ENCODE data around the gene HIGD1B. TPM values are rescaled to one million over a fixed set of nuclear protein-coding genes. Genes with fewer than 3 reads are reported as not detected.

The HIGD1B gene
- total RNA-seq: 2.2 TPM
- 3.2 TPM for polyA plus RNA-seq (ENCODE audit: insufficient read depth, low read depth, low replicate concordance)
- long read RNA-seq, donor 1: 0 reads
- long read RNA-seq, donor 2: 0 reads
- long read RNA-seq, donor 3: 0 reads
- long read RNA-seq, donor 4: 0 reads
- long read RNA-seq, donor 5: 0 reads
- long read RNA-seq, donor 6, partial matches to known transcripts: 0 of 1 reads
- long read RNA-seq, donor 6, other reads (novel, unspliced or antisense): 0 of 1 reads
- long read RNA-seq, donor 7, partial matches to known transcripts: 0 of 3 reads
- long read RNA-seq, donor 7, other reads (novel, unspliced or antisense): 2 of 3 reads
- long read RNA-seq, donor 8: 0 reads
- long read RNA-seq, donor 9: 0 reads
- long read RNA-seq, donor 10: 0 reads

DNA sequence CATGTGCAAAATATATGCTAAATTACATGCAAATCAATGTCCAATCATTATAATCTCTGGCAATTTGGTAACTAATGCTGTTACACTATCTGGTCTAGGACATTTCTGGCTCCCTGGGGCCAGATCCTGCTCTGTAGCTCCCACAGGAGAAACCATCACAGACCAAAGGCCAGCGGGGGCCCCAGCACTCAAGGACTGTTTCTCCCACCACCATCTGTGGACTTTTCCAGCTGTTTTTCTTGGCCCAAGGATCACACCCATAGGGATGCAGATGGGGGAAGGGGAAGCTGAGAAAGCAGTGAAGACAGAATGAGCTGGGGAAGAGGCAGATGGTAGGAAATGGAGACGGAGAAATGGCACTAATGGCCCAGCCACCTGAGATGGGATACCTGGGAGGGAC, at the start of gene HIGD1B:
HIGD1B (plus strand) TSS at position 298 of the 400 bp plus-strand sequence. CDS start 270 bp downstream, outside the sequence.
- no peaks in the 10 kb centered on the region for H3K27me3 ChIP-seq (ENCODE audit: control insufficient read depth, insufficient read depth, low read length)
- TF ChIP-seq, protein P1, sequence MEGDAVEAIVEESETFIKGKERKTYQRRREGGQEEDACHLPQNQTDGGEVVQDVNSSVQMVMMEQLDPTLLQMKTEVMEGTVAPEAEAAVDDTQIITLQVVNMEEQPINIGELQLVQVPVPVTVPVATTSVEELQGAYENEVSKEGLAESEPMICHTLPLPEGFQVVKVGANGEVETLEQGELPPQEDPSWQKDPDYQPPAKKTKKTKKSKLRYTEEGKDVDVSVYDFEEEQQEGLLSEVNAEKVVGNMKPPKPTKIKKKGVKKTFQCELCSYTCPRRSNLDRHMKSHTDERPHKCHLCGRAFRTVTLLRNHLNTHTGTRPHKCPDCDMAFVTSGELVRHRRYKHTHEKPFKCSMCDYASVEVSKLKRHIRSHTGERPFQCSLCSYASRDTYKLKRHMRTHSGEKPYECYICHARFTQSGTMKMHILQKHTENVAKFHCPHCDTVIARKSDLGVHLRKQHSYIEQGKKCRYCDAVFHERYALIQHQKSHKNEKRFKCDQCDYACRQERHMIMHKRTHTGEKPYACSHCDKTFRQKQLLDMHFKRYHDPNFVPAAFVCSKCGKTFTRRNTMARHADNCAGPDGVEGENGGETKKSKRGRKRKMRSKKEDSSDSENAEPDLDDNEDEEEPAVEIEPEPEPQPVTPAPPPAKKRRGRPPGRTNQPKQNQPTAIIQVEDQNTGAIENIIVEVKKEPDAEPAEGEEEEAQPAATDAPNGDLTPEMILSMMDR (IDR thresholded peaks at IDR 0.05; ENCODE audit: borderline replicate concordance, extremely low read depth, insufficient read depth): no peak
- H3K4me3 ChIP-seq (ENCODE audit: low read length in 3 of 3): no peak within 1 kb of the TSS
- intact Hi-C loops (cut with DNase I): no loop called here
- H3K9ac ChIP-seq (ENCODE audit: low read length in 3 of 3): no peak within 1 kb of the TSS
- H3K27ac ChIP-seq (ENCODE audit: low read depth in 2 of 2, low read length in 2 of 2): no peak within 1 kb of the TSS
- no peaks in the 10 kb centered on the region for H3K9me3 ChIP-seq (ENCODE audit: control insufficient read depth in 2 of 3, insufficient read depth in 1 of 3, low read length in 3 of 3)
- FAIRE-seq (no peak), DNase-seq (peak in 1 of 5 donors; percentile 56)
- H3K36me3 ChIP-seq (ENCODE audit: control insufficient read depth in 2 of 3, insufficient read depth in 3 of 3, low read length in 3 of 3): peaks cover 0 to 10% (median 8%) of the 10 kb centered on the region in 3 donors
- H3K4me1 ChIP-seq (ENCODE audit: control insufficient read depth in 2 of 3, insufficient read depth in 2 of 3, low read depth in 1 of 3, low read length in 3 of 3): no peaks in the 10 kb centered on the region

DNA sequence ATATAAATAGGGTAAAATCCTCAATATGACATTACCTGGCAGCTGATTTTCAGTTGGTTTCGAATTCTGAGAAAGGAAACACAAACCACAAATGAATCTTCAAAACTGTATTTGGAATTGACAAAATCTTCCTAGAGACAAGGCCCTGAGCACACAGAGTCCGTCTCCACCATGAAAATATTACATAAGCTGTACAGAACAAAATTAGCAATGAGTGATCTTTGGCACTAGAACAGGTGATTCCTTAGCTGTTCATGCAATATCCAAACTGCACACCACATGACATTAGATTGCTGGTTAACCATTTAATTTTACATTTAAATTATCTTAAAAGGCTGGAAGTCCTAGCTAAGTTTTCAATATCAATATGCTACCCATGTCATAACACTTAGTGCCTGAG, 49.3 kb upstream of the HIGD1B start:
- FAIRE-seq (no peak), DNase-seq (no peak)
- TF ChIP-seq, protein P1 (IDR thresholded peaks at IDR 0.05; ENCODE audit: borderline replicate concordance, extremely low read depth, insufficient read depth): no peak
- Histone ChIP-seq H3K9ac (ENCODE audit: low read length in 3 of 3) (no peak overlapping the region), H3K27ac (ENCODE audit: low read depth in 2 of 2, low read length in 2 of 2) (no peak overlapping the region), H3K27me3 (ENCODE audit: control insufficient read depth, insufficient read depth, low read length) (no peaks in the 10 kb centered on the region), H3K4me3 (ENCODE audit: low read length in 3 of 3) (no peak overlapping the region), H3K36me3 (ENCODE audit: control insufficient read depth in 2 of 3, insufficient read depth in 3 of 3, low read length in 3 of 3) (no peaks in the 10 kb centered on the region), H3K9me3 (ENCODE audit: control insufficient read depth in 2 of 3, insufficient read depth in 1 of 3, low read length in 3 of 3) (no peaks in the 10 kb centered on the region), H3K4me1 (ENCODE audit: control insufficient read depth in 2 of 3, insufficient read depth in 2 of 3, low read depth in 1 of 3, low read length in 3 of 3) (no peaks in the 10 kb centered on the region)
- intact Hi-C loops (cut with DNase I): no loop called here

DNA sequence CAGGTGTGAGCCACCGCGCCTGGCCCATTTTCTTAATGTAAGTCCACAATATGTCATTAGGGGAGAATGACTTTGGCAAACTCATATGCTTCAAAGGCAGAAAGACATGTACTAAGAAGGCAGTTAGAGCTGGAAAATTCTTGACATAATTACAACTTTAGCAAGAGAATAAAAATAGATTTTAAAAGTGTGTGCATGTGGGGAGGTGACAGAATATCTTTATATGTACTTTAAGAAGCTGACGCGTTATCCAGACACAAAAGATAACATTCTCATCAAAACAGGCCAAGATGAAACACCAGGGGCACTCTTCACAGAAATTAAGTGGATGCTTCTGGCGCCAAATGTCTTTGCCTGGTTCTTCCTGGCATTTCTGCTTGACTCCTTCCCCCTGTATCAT, 45.8 kb upstream of the HIGD1B start:
- Histone ChIP-seq H3K4me3 (ENCODE audit: low read length in 3 of 3) (no peak overlapping the region), H3K9me3 (ENCODE audit: control insufficient read depth in 2 of 3, insufficient read depth in 1 of 3, low read length in 3 of 3) (no peaks in the 10 kb centered on the region), H3K27me3 (ENCODE audit: control insufficient read depth, insufficient read depth, low read length) (no peaks in the 10 kb centered on the region), H3K36me3 (ENCODE audit: control insufficient read depth in 2 of 3, insufficient read depth in 3 of 3, low read length in 3 of 3) (peaks cover 0 to 6% (median 0%) of the 10 kb centered on the region in 3 donors), H3K4me1 (ENCODE audit: control insufficient read depth in 2 of 3, insufficient read depth in 2 of 3, low read depth in 1 of 3, low read length in 3 of 3) (no peaks in the 10 kb centered on the region), H3K9ac (ENCODE audit: low read length in 3 of 3) (no peak overlapping the region), H3K27ac (ENCODE audit: low read depth in 2 of 2, low read length in 2 of 2) (no peak overlapping the region)
- FAIRE-seq (no peak), DNase-seq (no peak)
- intact Hi-C loops (cut with DNase I): no loop called here
- TF ChIP-seq, protein P1 (IDR thresholded peaks at IDR 0.05; ENCODE audit: borderline replicate concordance, extremely low read depth, insufficient read depth): no peak

Measured in kidney (tissue), 22 donors.